HFFc6 (cell line): ENCODE measurements around the gene RUNX3. TPM values are rescaled to one million over a fixed set of nuclear protein-coding genes. Genes with fewer than 3 reads are reported as not detected.

Source experiments
- DNase-seq: peaks from one replicate; pipeline ENCODE4 v3.0.0-alpha.2; 2018
- H3K27ac Mint-ChIP-seq: 2 replicates; pipeline ENCODE4 v1.8.0; 2020; ENCODE audit warnings: mild to moderate bottlenecking, mixed read lengths
- H3K27me3 Mint-ChIP-seq: 2 replicates; pipeline ENCODE4 v1.8.0; 2021; ENCODE audit warnings: mild to moderate bottlenecking, moderate library complexity, mixed read lengths; ENCODE audit not compliant: insufficient read depth
- H3K36me3 Mint-ChIP-seq: 2 replicates; pipeline ENCODE4 v1.8.0; 2021; ENCODE audit warnings: low read depth, mixed read lengths
- H3K4me1 Mint-ChIP-seq: 2 replicates; pipeline ENCODE4 v1.8.0; 2020; ENCODE audit warnings: low read depth, mixed read lengths
- H3K4me3 Mint-ChIP-seq: 2 replicates; pipeline ENCODE4 v1.8.0; 2020; ENCODE audit warnings: mild to moderate bottlenecking, moderate library complexity, mixed read lengths
- H3K9me3 Mint-ChIP-seq: 2 replicates; pipeline ENCODE4 v1.8.0; 2020; ENCODE audit warnings: mild to moderate bottlenecking, mixed read lengths
- total RNA-seq, 6 experiments: library from RNA; stranded (reverse); fragmentation: NEBNext Ultra II Directional; extraction: Animal tissue kit (Norgen Biotek cat#: 25700); gene quantifications; 2 replicates in 1 of 6; 3 replicates in 5 of 6; pipeline ENCODE4 v1.2.3, GENCODE V29; 2021
- TF ChIP-seq, protein P1 (sequence below): fragments of 200-600 bp; sonication (generic); IDR thresholded peaks from 2 replicates; pipeline ENCODE4 v1.5.0; 2021; ENCODE audit warnings: antibody characterized with exemption, mild to moderate bottlenecking

Gene RUNX3
- total RNA-seq, 6 experiments from 2014 or later = not detected

- Mint-ChIP-seq H3K4me1 (peaks cover 20% of the 10 kb centered on the region), H3K4me3 (no peak overlapping the region), H3K9me3 (no peaks in the 10 kb centered on the region), H3K36me3 (no peaks in the 10 kb centered on the region), H3K27me3 (peaks cover 4% of the 10 kb centered on the region), H3K27ac (no peak overlapping the region)
- TF ChIP-seq, protein P1, sequence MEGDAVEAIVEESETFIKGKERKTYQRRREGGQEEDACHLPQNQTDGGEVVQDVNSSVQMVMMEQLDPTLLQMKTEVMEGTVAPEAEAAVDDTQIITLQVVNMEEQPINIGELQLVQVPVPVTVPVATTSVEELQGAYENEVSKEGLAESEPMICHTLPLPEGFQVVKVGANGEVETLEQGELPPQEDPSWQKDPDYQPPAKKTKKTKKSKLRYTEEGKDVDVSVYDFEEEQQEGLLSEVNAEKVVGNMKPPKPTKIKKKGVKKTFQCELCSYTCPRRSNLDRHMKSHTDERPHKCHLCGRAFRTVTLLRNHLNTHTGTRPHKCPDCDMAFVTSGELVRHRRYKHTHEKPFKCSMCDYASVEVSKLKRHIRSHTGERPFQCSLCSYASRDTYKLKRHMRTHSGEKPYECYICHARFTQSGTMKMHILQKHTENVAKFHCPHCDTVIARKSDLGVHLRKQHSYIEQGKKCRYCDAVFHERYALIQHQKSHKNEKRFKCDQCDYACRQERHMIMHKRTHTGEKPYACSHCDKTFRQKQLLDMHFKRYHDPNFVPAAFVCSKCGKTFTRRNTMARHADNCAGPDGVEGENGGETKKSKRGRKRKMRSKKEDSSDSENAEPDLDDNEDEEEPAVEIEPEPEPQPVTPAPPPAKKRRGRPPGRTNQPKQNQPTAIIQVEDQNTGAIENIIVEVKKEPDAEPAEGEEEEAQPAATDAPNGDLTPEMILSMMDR = no peak
- no peak for DNase-seq
These were observed 54.0 kb downstream of the RUNX3 start for GRCh38 chr1:24875991-24876506.

- Mint-ChIP-seq H3K27me3 (peaks cover 5% of the 10 kb centered on the region), H3K36me3 (no peaks in the 10 kb centered on the region), H3K4me3 (no peak overlapping the region), H3K27ac (no peak overlapping the region), H3K9me3 (no peaks in the 10 kb centered on the region), H3K4me1 (peaks cover 20% of the 10 kb centered on the region)
- TF ChIP-seq, protein P1 = no peak
- no peak for DNase-seq
These were observed 54.8 kb downstream of the RUNX3 start for GRCh38 chr1:24875257-24875656.

DNA sequence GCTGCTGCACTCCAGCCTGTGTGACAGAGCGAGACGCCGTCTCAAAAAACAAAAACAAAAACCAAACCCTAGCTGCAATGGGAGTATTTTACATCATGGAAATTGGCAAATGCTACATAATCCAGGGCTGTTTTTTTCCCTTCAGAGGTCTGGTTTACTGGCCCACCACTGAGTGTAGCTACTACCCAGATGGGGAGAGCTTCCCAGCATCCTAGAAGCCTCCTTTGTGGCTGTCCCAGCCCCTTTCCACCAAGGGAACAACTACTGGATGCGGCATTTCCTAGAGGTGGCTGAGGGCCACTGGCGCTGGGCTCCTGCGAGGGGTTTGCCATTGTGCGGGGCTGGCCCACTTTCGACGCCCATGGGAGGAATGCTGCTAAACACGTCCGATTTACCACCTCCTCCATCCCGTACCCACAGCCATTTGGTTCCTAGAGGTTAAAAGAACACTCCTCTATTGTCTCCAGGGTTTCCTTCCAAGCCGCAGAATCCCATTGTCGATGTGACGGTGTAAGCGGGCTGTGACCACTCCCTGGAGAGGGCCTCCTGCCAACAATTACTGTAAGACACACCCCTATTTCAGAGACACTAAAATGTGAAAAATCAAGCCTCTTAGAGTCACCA lies 55.4 kb downstream of the RUNX3 start:
- Mint-ChIP-seq H3K4me3 (no peak overlapping the region), H3K9me3 (no peaks in the 10 kb centered on the region), H3K27ac (no peak overlapping the region), H3K4me1 (peaks cover 15% of the 10 kb centered on the region), H3K36me3 (no peaks in the 10 kb centered on the region), H3K27me3 (peaks cover 5% of the 10 kb centered on the region)
- DNase-seq = no peak
- TF ChIP-seq, protein P1 = no peak

DNA sequence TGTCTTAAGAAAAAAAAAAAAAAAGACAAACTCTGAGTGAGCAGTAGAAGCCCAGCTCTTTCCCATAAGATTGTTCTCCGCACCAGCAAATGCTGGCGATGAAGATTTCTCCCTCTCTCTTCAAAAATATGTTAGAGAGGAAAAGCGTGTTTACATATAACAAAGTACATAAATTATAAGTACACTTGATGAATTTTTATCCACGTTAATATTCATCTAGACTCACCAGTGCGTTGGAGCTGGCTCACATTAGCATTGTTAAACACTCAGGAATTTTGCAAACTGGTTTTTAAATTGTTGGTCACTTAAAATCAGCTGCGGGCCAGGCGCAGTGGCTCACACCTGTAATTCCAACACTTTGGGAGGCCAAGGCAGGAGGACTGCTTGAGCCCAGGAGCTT lies 56.0 kb downstream of the RUNX3 start:
- no peak for DNase-seq
- peaks cover 5% of the 10 kb centered on the region for H3K27me3 Mint-ChIP-seq

DNA sequence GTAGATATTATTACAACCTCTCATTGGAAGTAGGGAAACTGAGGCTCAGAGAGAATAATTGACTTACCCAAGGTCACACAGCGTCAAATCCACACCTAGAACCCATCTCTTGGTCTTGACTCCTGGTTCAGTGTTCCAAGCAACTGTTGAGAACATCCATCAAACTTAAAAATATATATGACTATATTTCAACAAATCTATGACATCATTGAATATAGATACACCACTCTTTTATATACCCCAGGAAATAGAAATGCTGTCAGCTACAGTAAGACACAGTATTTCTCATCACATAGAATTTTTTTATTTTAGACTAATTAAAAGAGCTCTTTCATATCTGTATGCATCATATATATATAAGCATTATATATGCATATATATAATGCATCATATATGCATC lies 56.9 kb downstream of the RUNX3 start:
- TF ChIP-seq, protein P1 = no peak
- no peaks in the 10 kb centered on the region for H3K9me3 Mint-ChIP-seq
- H3K4me3 Mint-ChIP-seq = no peak overlapping the region
- peaks cover 14% of the 10 kb centered on the region for H3K4me1 Mint-ChIP-seq
- peaks cover 9% of the 10 kb centered on the region for H3K27me3 Mint-ChIP-seq
- no peaks in the 10 kb centered on the region for H3K36me3 Mint-ChIP-seq
- no peak overlapping the region for H3K27ac Mint-ChIP-seq
- no peak for DNase-seq

More for the DNA sequence above, 56.0 kb downstream of the RUNX3 start:
- Mint-ChIP-seq H3K27ac (no peak overlapping the region), H3K36me3 (no peaks in the 10 kb centered on the region), H3K9me3 (no peaks in the 10 kb centered on the region), H3K4me1 (peaks cover 14% of the 10 kb centered on the region), H3K4me3 (no peak overlapping the region)
- TF ChIP-seq, protein P1 = no peak
